HL-60 (cell line): ENCODE measurements around the gene TBC1D9B.

ENCODE experiments used
- GABPA ChIP-seq: IDR thresholded peaks from 2 replicates; pipeline ENCODE4 v1.6.1; 2012; ENCODE audit warnings: low read depth
- POLR2AphosphoS5 ChIP-seq: IDR thresholded peaks from 2 replicates; pipeline ENCODE4 v1.6.1; 2012; ENCODE audit warnings: low read depth
- TF ChIP-seq, protein P1 (sequence below): IDR thresholded peaks from one replicate; pipeline ENCODE4 v1.5.1; 2011; ENCODE audit warnings: low read length, control low read depth, inconsistent platforms; ENCODE audit not compliant: insufficient read depth

DNA sequence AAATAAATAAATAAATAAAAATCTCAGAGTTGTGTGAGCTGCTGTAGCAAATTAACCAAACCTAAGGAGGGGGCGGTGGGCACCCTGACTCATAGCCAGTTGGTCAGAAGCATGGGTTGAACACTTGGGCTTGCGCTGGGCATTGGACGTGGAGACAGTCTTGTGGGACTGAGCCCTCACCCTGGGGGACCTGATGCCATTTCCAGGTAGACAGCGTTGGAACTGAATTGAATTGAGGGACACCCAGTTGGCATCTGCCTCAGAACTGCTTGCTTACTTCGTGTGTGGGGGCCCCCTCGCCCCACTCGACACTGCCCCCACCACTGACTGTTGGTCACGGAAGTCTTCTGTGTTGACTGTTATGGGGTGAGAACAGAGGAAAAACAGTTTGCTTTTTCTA is 19.0 kb upstream of the TBC1D9B start:
- TF ChIP-seq, protein P1, sequence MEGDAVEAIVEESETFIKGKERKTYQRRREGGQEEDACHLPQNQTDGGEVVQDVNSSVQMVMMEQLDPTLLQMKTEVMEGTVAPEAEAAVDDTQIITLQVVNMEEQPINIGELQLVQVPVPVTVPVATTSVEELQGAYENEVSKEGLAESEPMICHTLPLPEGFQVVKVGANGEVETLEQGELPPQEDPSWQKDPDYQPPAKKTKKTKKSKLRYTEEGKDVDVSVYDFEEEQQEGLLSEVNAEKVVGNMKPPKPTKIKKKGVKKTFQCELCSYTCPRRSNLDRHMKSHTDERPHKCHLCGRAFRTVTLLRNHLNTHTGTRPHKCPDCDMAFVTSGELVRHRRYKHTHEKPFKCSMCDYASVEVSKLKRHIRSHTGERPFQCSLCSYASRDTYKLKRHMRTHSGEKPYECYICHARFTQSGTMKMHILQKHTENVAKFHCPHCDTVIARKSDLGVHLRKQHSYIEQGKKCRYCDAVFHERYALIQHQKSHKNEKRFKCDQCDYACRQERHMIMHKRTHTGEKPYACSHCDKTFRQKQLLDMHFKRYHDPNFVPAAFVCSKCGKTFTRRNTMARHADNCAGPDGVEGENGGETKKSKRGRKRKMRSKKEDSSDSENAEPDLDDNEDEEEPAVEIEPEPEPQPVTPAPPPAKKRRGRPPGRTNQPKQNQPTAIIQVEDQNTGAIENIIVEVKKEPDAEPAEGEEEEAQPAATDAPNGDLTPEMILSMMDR, result no peak
- TF ChIP-seq POLR2AphosphoS5, result no peak
- TF ChIP-seq GABPA, result no peak
